ENCODE results near the gene SFMBT2.

Gene SFMBT2

GRCh38 chr10:7296076-7296475 is 114.8 kb downstream of the SFMBT2 start:
- H3K9ac ChIP-seq (ENCODE audit: insufficient read length): no peak overlapping the region
- no peak for TF ChIP-seq FOXP2 (optimal IDR thresholded peaks at IDR 0.05; ENCODE audit: control extremely low read depth, extremely low read length, insufficient read depth)
- no peak for TF ChIP-seq EZH2 (IDR thresholded peaks at IDR 0.05)
- TF ChIP-seq POLR2AphosphoS5 (IDR thresholded peaks at IDR 0.05; ENCODE audit: borderline replicate concordance, low read depth, low read length): no peak
- no peak overlapping the region for H3K27ac ChIP-seq
- H3K4me3 ChIP-seq: no peak overlapping the region
- no peaks in the 10 kb centered on the region for H3K36me3 ChIP-seq (ENCODE audit: insufficient read depth, low read length)
- DNase-seq (ENCODE audit: low read depth, low spot score): no peak
- no peaks in the 10 kb centered on the region for H3K9me3 ChIP-seq (ENCODE audit: low read depth, low read length)

- H3K9me3 ChIP-seq (ENCODE audit: low read depth, low read length): no peaks in the 10 kb centered on the region
- no peak for DNase-seq (ENCODE audit: low read depth, low spot score)
- H3K27ac ChIP-seq: no peak overlapping the region
- TF ChIP-seq FOXP2 (optimal IDR thresholded peaks at IDR 0.05; ENCODE audit: control extremely low read depth, extremely low read length, insufficient read depth) (no peak), POLR2AphosphoS5 (IDR thresholded peaks at IDR 0.05; ENCODE audit: borderline replicate concordance, low read depth, low read length) (no peak)
- no peaks in the 10 kb centered on the region for H3K36me3 ChIP-seq (ENCODE audit: insufficient read depth, low read length)
- no peak overlapping the region for H3K4me3 ChIP-seq
- no peak overlapping the region for H3K9ac ChIP-seq (ENCODE audit: insufficient read length)
These were observed 117.4 kb downstream of the SFMBT2 start for GRCh38 chr10:7293378-7293920.

GRCh38 chr10:7291487-7292270 is 119.2 kb downstream of the SFMBT2 start:
- Histone ChIP-seq H3K36me3 (ENCODE audit: insufficient read depth, low read length) (no peaks in the 10 kb centered on the region), H3K9ac (ENCODE audit: insufficient read length) (no peak overlapping the region), H3K9me3 (ENCODE audit: low read depth, low read length) (no peaks in the 10 kb centered on the region), H3K4me3 (no peak overlapping the region), H3K27ac (no peak overlapping the region)
- no peak for TF ChIP-seq EZH2 (IDR thresholded peaks at IDR 0.05)
- no peak for TF ChIP-seq FOXP2 (optimal IDR thresholded peaks at IDR 0.05; ENCODE audit: control extremely low read depth, extremely low read length, insufficient read depth)
- TF ChIP-seq POLR2AphosphoS5 (IDR thresholded peaks at IDR 0.05; ENCODE audit: borderline replicate concordance, low read depth, low read length): no peak
- DNase-seq (ENCODE audit: low read depth, low spot score): no peak

- TF ChIP-seq FOXP2 (optimal IDR thresholded peaks at IDR 0.05; ENCODE audit: control extremely low read depth, extremely low read length, insufficient read depth) (no peak), EZH2 (IDR thresholded peaks at IDR 0.05) (no peak), POLR2AphosphoS5 (IDR thresholded peaks at IDR 0.05; ENCODE audit: borderline replicate concordance, low read depth, low read length) (no peak)
- Histone ChIP-seq H3K27ac (no peak overlapping the region), H3K9me3 (ENCODE audit: low read depth, low read length) (no peaks in the 10 kb centered on the region), H3K36me3 (ENCODE audit: insufficient read depth, low read length) (no peaks in the 10 kb centered on the region), H3K9ac (ENCODE audit: insufficient read length) (no peak overlapping the region), H3K4me3 (no peak overlapping the region)
- no peak for DNase-seq (ENCODE audit: low read depth, low spot score)
These were observed 122.7 kb downstream of the SFMBT2 start for GRCh38 chr10:7288060-7288690.

GRCh38 chr10:7287377-7287776 is 123.5 kb downstream of the SFMBT2 start:
- H3K27ac ChIP-seq: no peak overlapping the region
- no peak overlapping the region for H3K9ac ChIP-seq (ENCODE audit: insufficient read length)
- no peaks in the 10 kb centered on the region for H3K36me3 ChIP-seq (ENCODE audit: insufficient read depth, low read length)
- no peak overlapping the region for H3K4me3 ChIP-seq
- no peaks in the 10 kb centered on the region for H3K9me3 ChIP-seq (ENCODE audit: low read depth, low read length)
- DNase-seq (ENCODE audit: low read depth, low spot score): no peak
- TF ChIP-seq FOXP2 (optimal IDR thresholded peaks at IDR 0.05; ENCODE audit: control extremely low read depth, extremely low read length, insufficient read depth) (no peak), POLR2AphosphoS5 (IDR thresholded peaks at IDR 0.05; ENCODE audit: borderline replicate concordance, low read depth, low read length) (no peak)

GRCh38 chr10:7285522-7286322 is 125.1 kb downstream of the SFMBT2 start:
- no peaks in the 10 kb centered on the region for H3K36me3 ChIP-seq (ENCODE audit: insufficient read depth, low read length)
- no peaks in the 10 kb centered on the region for H3K9me3 ChIP-seq (ENCODE audit: low read depth, low read length)
- no peak overlapping the region for H3K4me3 ChIP-seq
- TF ChIP-seq EZH2 (IDR thresholded peaks at IDR 0.05) (no peak), FOXP2 (optimal IDR thresholded peaks at IDR 0.05; ENCODE audit: control extremely low read depth, extremely low read length, insufficient read depth) (no peak)
- DNase-seq (ENCODE audit: low read depth, low spot score): no peak
- no peak overlapping the region for H3K9ac ChIP-seq (ENCODE audit: insufficient read length)
- H3K27ac ChIP-seq: no peak overlapping the region

GRCh38 chr10:7283246-7283645 is 127.6 kb downstream of the SFMBT2 start:
- H3K9me3 ChIP-seq (ENCODE audit: low read depth, low read length): no peaks in the 10 kb centered on the region
- no peak for DNase-seq (ENCODE audit: low read depth, low spot score)
- TF ChIP-seq FOXP2 (optimal IDR thresholded peaks at IDR 0.05; ENCODE audit: control extremely low read depth, extremely low read length, insufficient read depth) (no peak), POLR2AphosphoS5 (IDR thresholded peaks at IDR 0.05; ENCODE audit: borderline replicate concordance, low read depth, low read length) (no peak), EZH2 (IDR thresholded peaks at IDR 0.05) (no peak)
- no peaks in the 10 kb centered on the region for H3K36me3 ChIP-seq (ENCODE audit: insufficient read depth, low read length)
- no peak overlapping the region for H3K9ac ChIP-seq (ENCODE audit: insufficient read length)
- no peak overlapping the region for H3K27ac ChIP-seq
- no peak overlapping the region for H3K4me3 ChIP-seq

- H3K9ac ChIP-seq (ENCODE audit: insufficient read length): no peak overlapping the region
- H3K27ac ChIP-seq: no peak overlapping the region
- no peaks in the 10 kb centered on the region for H3K9me3 ChIP-seq (ENCODE audit: low read depth, low read length)
- TF ChIP-seq EZH2 (IDR thresholded peaks at IDR 0.05) (no peak), POLR2AphosphoS5 (IDR thresholded peaks at IDR 0.05; ENCODE audit: borderline replicate concordance, low read depth, low read length) (no peak), FOXP2 (optimal IDR thresholded peaks at IDR 0.05; ENCODE audit: control extremely low read depth, extremely low read length, insufficient read depth) (no peak)
- no peak overlapping the region for H3K4me3 ChIP-seq
- DNase-seq (ENCODE audit: low read depth, low spot score): no peak
- no peaks in the 10 kb centered on the region for H3K36me3 ChIP-seq (ENCODE audit: insufficient read depth, low read length)
These were observed 128.4 kb downstream of the SFMBT2 start for GRCh38 chr10:7282457-7282856.

Measured in SK-N-MC (cell line).